CD4-positive, alpha-beta T cell treated with Interleukin-12 subunit alpha and Interleukin-12 subunit beta, for 1 hour (primary cell): ENCODE results near the gene PLD6.
"Not testable (repeated sequence)": the region's sequence is repeated elsewhere in the genome, so short reads cannot be mapped to it uniquely, and the experiment has no call there.

Source experiments
- DNase-seq: peaks from one replicate; pipeline ENCODE4 v3.0.0-alpha.2; 2020

The PLD6 gene

DNA sequence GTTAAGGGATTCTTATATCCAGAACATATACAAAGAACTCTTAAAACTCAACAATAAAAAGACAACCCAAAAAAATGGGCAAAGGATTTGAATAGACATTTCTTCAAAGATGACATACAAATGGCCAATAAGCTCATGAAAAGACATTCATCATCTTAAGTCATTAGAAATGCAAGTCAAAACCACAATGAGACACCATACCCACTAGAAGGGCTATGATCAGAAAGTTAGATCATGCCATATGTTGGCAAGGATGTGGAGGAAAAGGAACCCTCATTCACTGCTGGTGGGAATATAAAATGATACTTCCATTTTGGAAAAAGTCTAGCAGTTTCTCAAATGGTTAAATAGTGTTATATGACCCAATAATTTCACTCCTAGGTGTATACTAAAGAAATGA, 9.4 kb downstream of the PLD6 start:
- DNase-seq, result no peak

DNA sequence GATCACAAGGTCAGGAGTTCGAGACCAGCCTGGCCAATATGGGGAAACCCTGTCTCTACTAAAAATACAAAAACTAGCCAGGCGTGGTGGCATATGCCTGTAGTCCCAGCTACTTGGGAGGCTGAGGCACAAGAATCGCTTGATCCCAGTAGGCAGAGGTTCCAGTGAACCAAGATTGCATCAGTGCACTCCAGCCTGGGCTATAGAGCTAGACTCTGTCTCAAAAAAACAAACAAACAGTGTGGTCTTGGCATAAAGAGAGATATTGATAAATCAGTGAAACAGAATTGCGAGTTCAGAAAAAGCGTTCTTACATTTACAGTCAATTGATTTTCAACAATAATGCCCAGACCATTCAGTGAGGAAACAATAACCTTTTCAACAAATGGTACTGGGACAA, 10.7 kb downstream of the PLD6 start:
- DNase-seq, result not testable (repeated sequence)

DNA sequence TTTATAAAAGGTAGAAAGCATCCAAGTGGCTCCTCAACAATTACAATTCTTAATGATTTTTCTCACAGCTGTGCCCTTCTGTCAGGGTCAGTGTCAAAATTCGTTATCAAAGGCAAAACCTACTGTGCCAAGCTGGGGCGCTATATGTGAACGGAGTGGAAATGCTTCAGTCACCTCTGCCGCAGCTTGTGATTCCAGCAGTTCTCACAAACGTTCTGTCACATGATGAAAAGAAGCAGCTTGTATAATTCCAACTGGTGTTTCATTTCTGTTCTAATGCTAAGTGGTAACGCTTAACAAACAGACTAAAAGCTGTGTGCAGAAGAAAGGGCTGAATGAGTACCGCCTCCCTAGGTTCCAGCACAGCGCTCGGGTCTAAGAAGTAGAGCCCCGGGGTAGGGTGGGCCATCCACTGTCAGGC, 14.2 kb downstream of the PLD6 start:
- no peak for DNase-seq

DNA sequence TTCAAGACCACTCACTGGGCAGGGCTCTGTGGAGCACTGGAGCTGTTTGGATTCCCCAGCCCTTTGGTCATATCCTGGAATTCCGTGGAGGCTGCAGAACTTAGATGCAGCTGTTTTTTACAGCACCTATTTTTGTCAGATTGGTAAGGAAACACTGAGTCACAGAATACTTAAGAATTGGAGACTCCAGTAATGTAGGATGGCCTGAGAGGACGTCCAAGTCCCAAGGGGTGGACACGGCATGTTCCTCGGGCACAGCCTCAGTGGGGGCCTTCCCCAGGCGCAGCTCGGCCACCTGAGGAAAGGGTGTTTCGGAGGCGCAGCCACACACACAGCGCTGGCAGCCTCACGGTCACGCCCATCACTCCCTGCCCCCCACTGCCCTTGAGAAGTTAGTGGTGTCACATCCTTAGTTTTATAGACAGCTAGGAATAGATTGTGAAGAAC, 14.8 kb downstream of the PLD6 start:
- no peak for DNase-seq

DNA sequence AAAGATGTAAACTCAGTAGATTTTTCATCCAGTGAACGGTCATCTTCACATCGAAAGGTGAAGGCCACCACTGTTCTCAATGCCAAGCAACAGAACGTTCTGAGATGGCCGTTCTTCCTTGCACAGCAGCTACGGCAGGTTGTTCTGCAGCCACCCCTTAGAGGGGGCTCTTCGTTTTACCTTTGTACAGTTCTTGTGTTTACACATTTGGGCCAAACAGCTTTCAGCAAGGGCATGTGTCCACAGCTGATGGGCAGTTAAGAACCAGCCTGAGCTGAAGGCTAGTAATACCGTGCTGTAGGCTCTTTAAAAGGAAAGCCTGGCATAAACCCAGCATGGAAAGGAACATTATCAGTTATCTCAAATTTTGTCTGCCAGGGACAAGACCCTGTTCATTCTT, 15.9 kb downstream of the PLD6 start:
- DNase-seq, result no peak

DNA sequence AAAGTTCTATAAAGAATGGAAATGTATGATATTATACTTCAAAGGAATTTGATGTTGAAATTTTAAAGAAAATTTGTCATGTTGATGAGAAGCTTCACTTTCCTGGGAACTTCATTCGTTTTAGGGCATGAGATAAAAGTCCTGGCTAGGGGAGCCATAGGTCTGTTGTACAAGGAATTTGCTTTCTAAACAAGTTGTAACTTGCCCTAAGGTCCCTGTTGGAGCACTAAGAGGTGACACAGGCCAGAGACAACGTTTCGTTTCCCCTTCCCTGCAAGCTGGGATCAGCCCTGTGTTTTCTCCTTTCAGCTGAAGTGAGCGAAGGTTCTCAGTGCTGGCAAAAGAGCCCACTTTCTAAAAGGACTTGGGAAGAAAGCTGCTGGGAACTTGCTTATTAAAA, 16.6 kb downstream of the PLD6 start:
- DNase-seq, result no peak

DNA sequence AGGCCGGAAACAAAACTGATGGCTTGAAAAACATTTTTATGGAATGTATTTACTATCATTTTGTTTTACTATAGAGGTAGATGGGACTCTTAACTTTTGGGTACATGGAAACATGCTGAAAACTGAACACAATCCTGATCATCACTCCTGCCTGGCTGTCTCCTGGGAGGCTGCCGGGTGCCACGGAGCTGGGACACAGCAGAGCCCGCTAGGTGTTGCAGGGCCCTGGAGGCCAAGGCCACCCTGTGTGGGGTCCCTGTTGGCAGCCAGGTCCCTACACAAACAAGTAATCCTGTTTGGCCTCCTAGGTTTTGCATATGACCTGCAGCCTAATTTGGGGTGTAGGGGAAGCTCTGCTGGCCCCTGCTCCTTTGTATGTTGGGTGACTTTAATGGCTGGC, 17.5 kb downstream of the PLD6 start:
- DNase-seq, result no peak

DNA sequence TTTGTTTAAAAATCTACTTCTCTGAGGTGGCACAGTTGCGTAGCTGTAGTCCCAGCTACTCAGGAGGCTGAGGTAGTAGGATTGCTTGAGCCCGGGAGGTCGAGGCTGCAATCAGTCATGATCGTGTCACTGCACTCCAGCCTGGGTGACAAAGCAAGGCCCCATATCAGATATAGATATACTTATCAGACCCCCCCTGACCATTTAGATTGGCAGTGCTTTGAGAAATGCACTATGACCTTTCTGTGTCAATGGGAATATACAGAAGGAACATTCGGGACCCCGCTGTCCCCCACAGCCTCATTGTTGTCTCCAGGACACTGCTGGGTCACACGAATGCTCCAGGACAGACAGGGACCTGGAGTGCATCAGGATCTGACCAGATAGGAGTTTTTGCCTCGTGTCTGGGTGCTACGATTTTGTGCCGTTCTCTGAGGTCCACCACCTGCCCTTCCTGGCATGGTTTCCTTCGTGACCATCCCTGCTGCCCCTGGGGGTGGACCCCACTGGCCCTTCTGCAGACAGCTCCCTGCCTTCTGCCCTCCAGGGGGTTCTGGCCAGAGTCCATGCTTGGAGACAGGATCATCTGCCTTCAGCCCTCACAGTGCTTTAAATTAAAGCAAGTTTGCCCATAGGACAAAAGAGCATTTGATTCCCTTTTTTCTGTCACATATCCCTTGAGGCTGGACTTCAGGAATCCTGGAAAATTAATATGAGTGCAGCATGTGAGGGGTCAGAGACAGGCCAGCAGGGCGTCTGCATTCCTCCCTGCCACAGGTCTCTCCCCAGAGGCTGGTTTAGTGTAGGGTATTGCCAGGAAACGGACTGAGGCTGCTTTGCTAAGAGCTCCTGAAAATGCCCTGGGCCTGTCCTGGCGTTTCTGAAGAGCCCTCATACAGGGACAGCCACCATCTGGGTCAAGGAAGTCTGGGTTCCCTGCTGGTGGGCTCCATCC, 19.3 kb downstream of the PLD6 start:
- no peak for DNase-seq

DNA sequence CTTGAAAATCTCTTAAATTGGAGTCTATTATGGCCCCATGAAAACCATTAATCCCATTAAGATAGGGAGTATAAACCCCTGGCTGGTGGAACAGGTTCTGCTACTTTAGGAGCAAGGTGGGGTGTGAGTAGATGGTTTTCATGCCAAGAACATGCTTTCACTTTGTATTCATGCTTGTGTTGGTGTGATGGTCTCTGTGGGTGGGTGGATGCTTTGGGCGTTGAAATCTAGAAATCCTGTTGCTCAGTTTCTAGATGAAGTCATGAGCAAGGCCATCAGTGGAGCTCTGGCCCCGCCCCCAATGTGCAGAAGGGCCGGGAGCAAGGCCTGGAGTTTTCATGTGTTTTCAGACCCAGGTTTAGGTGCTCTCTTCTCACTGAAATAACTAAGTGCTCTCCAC, 20.1 kb downstream of the PLD6 start:
- no peak for DNase-seq

DNA sequence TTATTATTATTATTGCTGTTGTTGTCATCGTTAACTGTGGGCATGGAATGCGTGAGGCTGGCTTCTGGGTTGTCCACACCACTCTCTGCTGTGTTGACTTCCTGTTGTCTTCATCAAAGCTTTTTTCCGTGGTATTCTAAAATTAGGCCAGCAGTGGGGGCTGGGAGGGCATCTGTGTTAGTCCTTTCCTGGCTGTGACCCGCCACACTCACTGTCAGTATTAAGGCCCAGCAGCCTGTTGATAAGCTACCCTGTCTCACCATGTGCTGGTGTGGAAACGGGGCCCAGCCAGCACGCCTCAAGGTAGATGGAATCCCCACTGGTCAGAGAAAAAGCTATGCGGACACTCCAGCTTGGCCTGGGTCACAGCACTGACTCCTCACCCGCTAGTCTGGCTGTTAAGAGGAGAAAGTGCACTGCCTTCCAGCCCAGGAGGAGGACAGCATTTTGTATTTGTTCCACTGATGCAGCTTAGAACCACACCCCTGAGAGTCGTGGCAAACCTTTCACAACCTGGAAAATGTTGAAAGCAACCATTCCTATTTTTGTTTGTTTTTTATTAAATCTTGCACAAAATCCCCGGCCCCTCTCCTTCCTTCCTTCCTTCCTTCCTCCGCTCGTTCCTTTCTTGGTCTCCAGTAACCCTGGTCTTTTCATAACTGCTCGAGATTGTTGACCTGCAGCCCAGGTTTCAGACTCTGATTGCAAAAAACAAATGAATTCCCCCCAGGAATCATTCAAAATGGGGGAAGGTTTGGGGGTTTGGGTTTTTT, 21.0 kb downstream of the PLD6 start:
- DNase-seq, result peak; percentile 36

DNA sequence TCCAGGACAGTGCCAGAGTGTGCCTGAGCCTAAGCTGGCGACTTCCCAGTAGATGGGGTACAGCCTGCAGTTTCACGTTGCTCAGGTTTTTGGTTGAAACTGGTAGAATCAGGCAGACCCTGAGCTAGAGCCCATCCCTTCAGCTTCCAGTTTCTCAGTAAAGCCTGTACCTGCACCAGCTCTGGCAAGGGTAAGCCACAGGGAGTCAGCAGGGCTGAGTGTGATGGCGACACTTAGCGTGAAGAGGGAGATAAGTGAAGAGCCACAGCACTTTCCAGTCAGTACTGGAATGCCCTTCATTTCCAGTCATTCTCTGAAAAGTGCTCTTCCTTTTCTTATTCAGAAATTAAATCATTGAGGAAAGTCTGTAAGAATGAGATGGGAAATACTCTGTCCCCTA, 22.4 kb downstream of the PLD6 start:
- DNase-seq, result no peak

DNA sequence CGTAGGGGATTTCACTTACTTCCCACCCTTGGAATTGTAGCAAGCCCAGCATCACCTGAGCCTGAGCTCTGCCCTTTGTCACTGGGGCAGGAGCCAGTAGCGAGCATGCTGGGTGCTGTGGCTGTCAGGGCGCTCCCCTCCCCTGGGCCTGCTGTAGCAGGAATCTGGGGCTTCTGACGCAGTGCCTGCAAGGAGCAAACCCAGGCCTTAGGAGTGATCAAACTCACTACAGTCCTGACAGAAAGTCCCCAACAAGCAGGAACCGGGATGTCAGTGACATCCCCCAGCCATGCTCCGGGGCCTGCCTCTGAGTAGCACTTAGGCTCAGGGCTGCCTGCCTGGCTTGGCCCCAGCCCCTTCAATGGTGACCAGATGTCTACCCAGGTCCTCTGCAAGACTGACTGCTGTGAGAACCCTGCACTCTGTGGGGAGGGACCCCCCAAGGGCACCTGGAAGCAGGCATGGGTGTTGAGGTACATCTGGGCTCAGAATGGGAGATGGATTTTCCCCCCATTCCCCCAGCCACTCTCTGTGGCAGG, 23.5 kb downstream of the PLD6 start:
- no peak for DNase-seq

DNA sequence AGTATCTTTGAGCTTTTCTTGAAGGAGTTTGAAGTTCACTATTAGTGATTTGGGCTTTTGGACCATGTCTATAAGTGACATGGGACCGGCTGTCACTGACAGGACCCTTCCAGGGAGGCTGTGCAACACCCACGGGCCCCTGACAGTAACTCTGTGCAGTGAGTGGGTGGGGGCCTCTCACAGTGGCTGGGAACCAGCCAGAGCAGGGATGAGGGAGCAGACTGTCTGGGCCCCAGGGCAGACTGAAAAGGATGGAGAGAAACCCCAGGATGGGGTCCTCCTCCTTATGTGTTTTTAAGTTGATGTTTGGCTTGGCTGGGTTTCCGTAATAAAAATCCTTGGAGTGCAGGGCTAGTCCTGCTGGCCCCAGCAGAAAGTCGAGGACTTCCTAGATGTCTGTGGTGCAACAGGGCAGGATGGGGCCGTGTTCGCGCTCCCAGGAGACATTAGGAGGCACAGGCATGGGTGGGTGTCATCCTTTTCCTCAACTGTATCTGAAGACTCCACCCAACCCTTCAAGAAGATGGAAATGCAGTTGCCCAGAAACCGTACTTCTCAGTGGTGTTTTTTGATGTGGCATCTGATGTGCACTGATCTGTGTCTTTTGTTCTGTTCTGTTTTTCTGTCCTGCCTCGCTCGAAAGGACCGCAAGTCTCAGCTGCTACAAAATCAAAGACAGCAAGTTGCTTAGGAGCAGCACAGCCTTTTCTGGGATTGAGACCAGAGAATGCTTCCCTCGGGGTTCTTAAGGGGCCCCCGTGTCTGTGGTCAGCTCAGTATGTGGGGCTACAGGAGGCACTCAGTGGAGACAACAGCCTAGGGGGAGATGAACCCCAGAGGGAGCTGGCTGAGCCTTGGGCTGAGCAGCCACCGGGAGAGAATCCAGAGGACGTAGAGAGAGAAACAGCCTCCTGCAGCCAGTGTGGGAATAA, 24.2 kb downstream of the PLD6 start:
- DNase-seq, result peak; percentile 60

DNA sequence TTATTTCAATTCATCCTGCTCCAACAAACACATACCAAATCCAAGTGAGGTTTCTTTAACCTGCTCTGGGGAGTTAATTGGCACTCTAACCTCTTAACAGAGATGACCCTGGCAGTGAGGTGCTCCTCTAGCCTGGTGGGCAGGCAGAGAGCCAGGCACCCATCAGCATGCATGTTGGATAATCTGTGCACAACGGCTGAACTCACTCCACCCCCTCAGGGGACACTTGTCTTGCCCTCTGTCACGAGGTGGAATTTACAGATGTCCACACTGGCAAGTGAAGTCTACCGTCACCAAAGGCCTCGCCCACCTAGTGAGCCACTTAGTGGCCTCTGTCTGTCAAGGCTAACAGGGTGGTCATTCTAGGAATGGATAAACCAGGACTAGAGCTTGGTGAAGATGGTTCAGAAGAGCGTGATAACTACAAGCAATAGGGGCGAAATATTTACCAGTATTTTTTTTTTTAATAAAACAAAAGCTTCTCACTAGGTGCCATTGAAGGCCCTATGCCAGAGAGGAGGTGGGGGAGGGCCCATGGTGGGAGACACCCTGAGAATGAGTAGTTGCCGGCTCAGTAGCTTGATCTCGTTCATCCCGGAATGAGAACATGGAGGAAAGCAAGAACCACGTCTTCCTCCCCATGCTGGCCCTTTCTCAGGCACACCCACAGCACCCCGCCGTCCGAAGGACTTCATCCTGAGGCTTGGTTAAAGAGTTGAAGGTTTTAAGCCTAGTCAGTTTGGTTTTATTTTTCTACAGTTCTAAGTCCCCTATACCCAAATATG, 25.2 kb downstream of the PLD6 start:
- no peak for DNase-seq

DNA sequence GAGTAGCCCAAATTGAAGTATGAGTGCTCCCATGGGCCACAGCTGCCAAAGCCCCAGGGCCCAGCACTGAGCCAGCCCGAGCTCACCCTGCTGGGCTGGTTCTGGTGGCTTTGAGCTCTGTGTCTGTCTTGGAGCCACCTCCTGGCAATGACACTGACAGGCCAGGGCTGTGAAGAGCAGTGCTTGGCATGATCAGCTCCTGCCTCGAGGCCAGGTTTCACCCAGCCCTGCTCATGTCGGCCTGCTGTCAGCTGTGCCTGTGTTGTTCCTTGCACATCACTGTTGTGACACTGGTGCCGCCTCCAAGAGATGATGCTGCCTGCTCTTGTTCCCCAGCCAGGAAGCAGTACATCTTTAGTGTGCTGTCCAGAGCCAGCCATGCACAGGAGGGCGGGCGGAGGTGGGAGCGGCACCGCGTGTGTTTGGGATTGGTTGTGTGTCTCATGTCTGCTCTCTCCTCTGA, 26.0 kb downstream of the PLD6 start:
- peak; percentile 19 for DNase-seq

DNA sequence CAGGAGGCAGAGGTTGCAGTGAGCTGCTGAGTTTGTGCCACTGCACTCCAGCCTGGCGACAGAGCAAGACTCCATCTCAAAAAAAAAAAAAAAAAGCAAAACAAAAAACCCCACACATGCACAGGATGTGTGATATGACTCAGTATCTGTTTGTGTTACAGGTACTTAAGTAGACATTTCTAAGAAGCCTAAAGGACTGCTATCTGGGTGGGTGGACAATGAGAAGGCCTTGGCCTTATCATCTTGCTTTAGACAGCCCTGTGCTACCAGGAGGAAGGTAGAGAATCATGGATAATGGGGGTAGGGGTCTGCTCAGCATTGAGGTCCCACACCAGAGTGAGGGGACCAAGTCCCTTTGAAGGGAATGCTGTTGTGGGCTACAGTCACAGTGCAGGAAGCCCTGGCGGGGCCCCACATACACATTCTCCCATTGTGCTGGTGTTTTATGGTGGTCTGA, 26.7 kb downstream of the PLD6 start:
- DNase-seq, result peak; percentile 52

DNA sequence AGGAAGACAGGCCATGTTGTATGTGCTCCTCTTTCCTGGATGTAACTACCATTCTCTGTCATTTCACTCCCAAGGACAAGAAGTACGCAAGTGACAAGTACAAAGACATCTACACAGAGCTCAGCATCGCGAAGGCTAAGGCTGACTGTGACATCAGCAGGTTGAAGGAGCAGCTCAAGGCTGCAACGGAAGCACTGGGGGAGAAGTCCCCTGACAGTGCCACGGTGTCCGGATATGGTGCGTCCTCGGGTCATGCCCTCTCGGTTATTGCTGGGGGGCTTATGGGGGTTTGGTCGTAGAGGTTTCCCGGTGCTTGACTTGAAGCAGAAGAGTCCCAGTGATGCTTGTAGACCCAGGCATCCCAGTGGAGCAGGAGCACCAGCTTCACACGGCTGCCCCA, 29.0 kb downstream of the PLD6 start:
- peak; percentile 34 for DNase-seq

DNA sequence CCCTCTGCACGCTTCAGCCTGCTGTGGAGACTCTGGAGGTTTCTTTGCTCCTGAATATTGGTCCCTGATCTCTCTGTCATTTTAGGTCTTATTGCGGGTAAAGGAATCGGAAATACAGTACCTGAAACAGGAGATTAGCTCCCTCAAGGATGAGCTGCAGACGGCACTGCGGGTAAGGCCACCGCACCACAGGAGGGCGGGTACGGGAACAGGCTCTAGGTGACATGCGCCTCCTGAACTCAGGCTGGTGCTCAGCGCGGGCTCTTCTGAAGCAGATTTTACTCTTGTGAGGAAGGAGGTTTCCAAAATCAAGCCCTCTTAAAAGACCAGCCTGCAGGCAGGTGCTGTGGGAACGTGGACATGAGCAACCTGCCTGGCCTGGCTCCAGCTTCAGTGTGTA, 29.8 kb downstream of the PLD6 start:
- DNase-seq, result no peak

DNA sequence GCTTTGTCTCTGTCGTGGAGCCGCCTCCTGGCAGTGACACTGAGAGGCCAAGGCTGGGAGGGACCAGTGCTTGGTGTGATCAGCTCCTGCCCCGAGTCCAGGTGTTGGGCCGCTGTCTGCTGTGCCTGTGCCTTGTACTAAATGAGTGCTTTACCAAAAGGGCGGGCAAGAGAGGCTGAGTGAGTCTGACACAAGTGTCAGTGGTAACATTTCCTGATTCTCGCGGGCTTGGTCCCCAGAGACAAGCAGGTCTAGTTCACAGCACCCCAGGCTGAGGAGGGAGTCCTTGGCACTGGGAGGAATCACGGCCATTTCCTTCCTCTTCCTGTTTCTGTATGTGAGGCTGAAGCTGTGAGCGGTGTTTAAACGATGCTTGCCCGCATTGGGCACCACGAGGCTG, 30.2 kb downstream of the PLD6 start:
- DNase-seq, result peak; percentile 16

DNA sequence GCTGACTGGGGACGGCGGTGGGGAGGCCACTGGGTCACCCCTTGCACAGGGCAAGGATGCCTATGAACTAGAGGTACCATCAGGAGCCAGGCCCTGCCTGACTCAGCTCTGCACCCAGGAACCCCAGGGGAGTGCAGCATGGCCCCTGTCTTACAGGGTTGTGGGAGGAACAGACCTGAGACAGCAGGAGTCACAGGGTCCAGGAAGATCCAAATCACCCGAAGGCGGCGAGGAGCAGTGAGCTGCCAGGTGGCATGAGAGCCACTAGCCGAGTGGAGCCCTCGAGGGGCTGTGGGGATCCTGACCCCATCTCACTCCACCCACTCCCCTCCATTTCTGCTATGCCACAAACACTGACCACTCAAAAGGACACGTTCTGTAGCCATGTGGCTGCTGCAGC, 30.8 kb downstream of the PLD6 start:
- DNase-seq, result no peak

DNA sequence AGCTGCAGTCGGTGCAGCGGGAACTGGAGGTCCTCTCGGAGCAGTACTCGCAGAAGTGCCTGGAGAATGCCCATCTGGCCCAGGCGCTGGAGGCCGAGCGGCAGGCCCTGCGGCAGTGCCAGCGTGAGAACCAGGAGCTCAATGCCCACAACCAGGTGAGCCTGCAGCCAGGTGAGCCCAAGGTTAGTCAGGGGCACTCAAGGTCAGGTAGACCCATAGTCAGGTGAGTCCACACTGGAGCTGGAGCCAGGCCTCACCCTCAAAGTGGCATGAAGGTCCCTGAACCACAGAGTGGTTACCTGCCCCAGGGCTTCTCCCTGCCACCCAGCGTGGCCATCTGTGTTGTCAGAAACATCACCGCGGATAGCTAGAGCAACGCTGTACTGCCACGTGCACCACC, 32.2 kb downstream of the PLD6 start:
- DNase-seq, result no peak

DNA sequence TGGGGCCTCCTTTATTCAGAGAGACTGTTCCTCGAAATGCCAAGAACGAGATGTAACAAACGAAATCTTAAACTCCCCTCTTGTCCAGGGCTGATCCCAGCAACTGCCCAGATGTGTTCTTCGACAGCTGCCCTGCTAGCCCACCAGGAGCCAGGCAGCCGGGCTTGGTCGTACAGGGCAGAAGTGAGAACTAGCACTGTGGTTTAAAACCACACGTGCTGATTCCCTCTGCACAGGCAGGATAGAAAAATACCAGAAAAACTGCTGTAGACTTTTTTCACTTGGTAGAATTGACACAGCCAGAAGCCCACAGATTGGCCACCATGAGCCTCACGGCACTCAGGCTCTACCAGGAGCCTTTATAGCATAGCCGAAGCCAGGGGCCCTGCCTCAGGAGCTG, 33.1 kb downstream of the PLD6 start:
- no peak for DNase-seq
